IMR-90 (cell line): ENCODE data around the gene GTF2A1. TPM values are rescaled to one million over a fixed set of nuclear protein-coding genes. Genes with fewer than 3 reads are reported as not detected.

Experiments
- ATAC-seq: fragments of 200-7000 bp; cut with Tn5 transposase; 2 replicates; pipeline ENCODE4 v1.9.1; 2020; ENCODE audit warnings: low read depth, mild to moderate bottlenecking, moderate library complexity
- BruUV-seq: library from RNA; stranded (reverse); fragments of 400-500 nt; replicated peaks from 2 replicates; lab custom pipeline; 2021; lab: Mats Ljungman, UMichigan
- CTCF ChIA-PET: fragments of 300-600 bp; formaldehyde crosslinking; extraction: SDS; loops from one replicate; lab custom pipeline; 2021; ENCODE audit warnings: antibody characterized with exemption; lab: Yijun Ruan, JAX
- POLR2A ChIA-PET: fragments of 300-600 bp; sonication (Branson Sonifier 250); formaldehyde crosslinking; loops from one replicate; lab custom pipeline; 2022; ENCODE audit warnings: antibody characterized with exemption; ENCODE audit not compliant: unreplicated experiment; lab: Charles Lee
- DNase-seq: peaks from one replicate; pipeline ENCODE4 v3.0.0; 2013
- H2AFZ ChIP-seq: replicated peaks from 2 replicates; pipeline ENCODE3; 2013; ENCODE audit warnings: low read length, mild to moderate bottlenecking; ENCODE audit not compliant: poor library complexity
- H2AK5ac ChIP-seq: 2 replicates; pipeline ENCODE4 v1.6.1; 2013; ENCODE audit warnings: low read depth, low read length, inconsistent platforms
- H2AK9ac ChIP-seq: replicated peaks from 2 replicates; pipeline ENCODE3; 2013; ENCODE audit warnings: mild to moderate bottlenecking, low read depth, low read length, moderate library complexity; ENCODE audit not compliant: poor library complexity
- H2BK120ac ChIP-seq: 2 replicates; pipeline ENCODE4 v1.6.1; 2013; ENCODE audit warnings: low read depth, low read length, inconsistent platforms
- H2BK15ac ChIP-seq: 3 replicates; pipeline ENCODE4 v1.6.1; 2013; ENCODE audit warnings: low read depth, low read length, inconsistent platforms
- H2BK20ac ChIP-seq: 2 replicates; pipeline ENCODE4 v1.6.1; 2013; ENCODE audit warnings: low read depth, mild to moderate bottlenecking, inconsistent platforms, low read length, moderate library complexity
- H2BK5ac ChIP-seq: 2 replicates; pipeline ENCODE4 v1.6.1; 2013; ENCODE audit warnings: mild to moderate bottlenecking, low read depth, low read length, inconsistent platforms; ENCODE audit not compliant: poor library complexity, severe bottlenecking
- H3K14ac ChIP-seq: replicated peaks from 2 replicates; pipeline ENCODE4 v1.6.1; 2013; ENCODE audit warnings: low read depth, low read length, inconsistent platforms
- H3K18ac ChIP-seq: 2 replicates; pipeline ENCODE4 v1.6.1; 2013; ENCODE audit warnings: low read depth, low read length, control low read depth
- H3K23ac ChIP-seq: 2 replicates; pipeline ENCODE4 v1.6.1; 2013; ENCODE audit warnings: low read depth, low read length, inconsistent platforms
- H3K27ac ChIP-seq: 2 replicates; pipeline ENCODE4 v1.5.1; 2013; ENCODE audit warnings: mild to moderate bottlenecking, control low read depth, low read length; ENCODE audit not compliant: insufficient read depth
- H3K27me3 ChIP-seq: 2 replicates; pipeline ENCODE4 v1.6.1; 2013; ENCODE audit warnings: low read length; ENCODE audit not compliant: control insufficient read depth, insufficient read depth
- H3K36me3 ChIP-seq: 2 replicates; pipeline ENCODE4 v1.6.1; 2013; ENCODE audit warnings: low read length, mixed read lengths; ENCODE audit not compliant: control insufficient read depth, insufficient read depth
- H3K4ac ChIP-seq: 2 replicates; pipeline ENCODE4 v1.6.1; 2013; ENCODE audit warnings: low read depth, low read length, inconsistent platforms
- H3K4me1 ChIP-seq: 2 replicates; pipeline ENCODE4 v1.6.1; 2013; ENCODE audit warnings: low read length, mixed read lengths; ENCODE audit not compliant: control insufficient read depth, insufficient read depth
- H3K4me2 ChIP-seq: 2 replicates; pipeline ENCODE4 v1.6.1; 2013; ENCODE audit warnings: low read depth, mild to moderate bottlenecking, control low read depth, low read length, moderate library complexity
- H3K4me3 ChIP-seq: 2 replicates; pipeline ENCODE4 v1.5.1; 2013; ENCODE audit warnings: low read depth, mild to moderate bottlenecking, control low read depth, low read length, moderate library complexity; ENCODE audit not compliant: insufficient read depth
- H3K56ac ChIP-seq: 2 replicates; pipeline ENCODE4 v1.6.1; 2013; ENCODE audit warnings: low read length, inconsistent platforms; ENCODE audit not compliant: insufficient read depth; ENCODE audit errors: extremely low read depth
- H3K79me1 ChIP-seq, 2 experiments: 2 replicates each; pipeline ENCODE4 v1.6.1; 2013; ENCODE audit warnings: low read length in 2 of 2, inconsistent platforms in 1 of 2, low read depth in 1 of 2
- H3K9ac ChIP-seq: 2 replicates; pipeline ENCODE4 v1.6.1; 2013; ENCODE audit warnings: low read depth, low read length, control low read depth
- H3K9me1 ChIP-seq: 2 replicates; pipeline ENCODE4 v1.6.1; 2013; ENCODE audit warnings: low read length, inconsistent platforms; ENCODE audit not compliant: insufficient read depth
- H3K9me3 ChIP-seq: 2 replicates; pipeline ENCODE4 v1.6.1; 2013; ENCODE audit warnings: low read length; ENCODE audit not compliant: control insufficient read depth, insufficient read depth
- H4K20me1 ChIP-seq: 2 replicates; pipeline ENCODE4 v1.6.1; 2013; ENCODE audit warnings: low read length, inconsistent platforms; ENCODE audit not compliant: insufficient read depth
- H4K5ac ChIP-seq: 2 replicates; pipeline ENCODE4 v1.6.1; 2013; ENCODE audit warnings: mild to moderate bottlenecking, low read depth, low read length, control low read depth
- H4K8ac ChIP-seq, 2 experiments: 2 replicates each; pipeline ENCODE4 v1.6.1; 2013; ENCODE audit warnings: low read depth in 2 of 2, low read length in 2 of 2, control low read depth in 1 of 2, inconsistent platforms in 1 of 2
- H4K91ac ChIP-seq: 2 replicates; pipeline ENCODE4 v1.6.1; 2013; ENCODE audit warnings: low read depth, low read length, inconsistent platforms; ENCODE audit not compliant: insufficient read depth
- BHLHE40 ChIP-seq: fragments of 150-350 bp; IDR thresholded peaks from 2 replicates; pipeline ENCODE4 v1.6.1; 2016; ENCODE audit warnings: mild to moderate bottlenecking, low read depth, low read length
- CEBPB ChIP-seq: IDR thresholded peaks from 2 replicates; pipeline ENCODE4 v1.6.1; 2012; ENCODE audit warnings: low read depth, low read length, improper control_type of control experiment
- CHD1 ChIP-seq: IDR thresholded peaks from 2 replicates; pipeline ENCODE4 v1.6.1; 2012; ENCODE audit warnings: low read depth, low read length, improper control_type of control experiment
- FOS ChIP-seq: fragments of 150-350 bp; IDR thresholded peaks from 2 replicates; pipeline ENCODE4 v1.6.1; 2016; ENCODE audit warnings: low read depth, low read length
- MAFK ChIP-seq: IDR thresholded peaks from 2 replicates; pipeline ENCODE4 v1.6.1; 2012; ENCODE audit warnings: low read depth, low read length, improper control_type of control experiment
- MAZ ChIP-seq: IDR thresholded peaks from 2 replicates; pipeline ENCODE4 v1.6.1; 2012; ENCODE audit warnings: low read depth, mild to moderate bottlenecking, low read length, improper control_type of control experiment, moderate library complexity, borderline replicate concordance
- MXI1 ChIP-seq: IDR thresholded peaks from 2 replicates; pipeline ENCODE4 v1.6.1; 2012; ENCODE audit warnings: low read depth, mild to moderate bottlenecking, low read length, moderate library complexity, borderline replicate concordance
- NFE2L2 ChIP-seq: fragments of 150-350 bp; IDR thresholded peaks from 2 replicates; pipeline ENCODE4 v1.6.1; 2016; ENCODE audit warnings: low read depth, mild to moderate bottlenecking, low read length
- POLR2A ChIP-seq: IDR thresholded peaks from 2 replicates; pipeline ENCODE4 v1.6.1; 2012; ENCODE audit warnings: mild to moderate bottlenecking, low read depth, low read length
- RAD21 ChIP-seq: IDR thresholded peaks from 2 replicates; pipeline ENCODE4 v1.6.1; 2012; ENCODE audit warnings: low read length, improper control_type of control experiment
- RCOR1 ChIP-seq: IDR thresholded peaks from 2 replicates; pipeline ENCODE4 v1.6.1; 2012; ENCODE audit warnings: mild to moderate bottlenecking, low read length, improper control_type of control experiment; ENCODE audit not compliant: insufficient replicate concordance
- RFX5 ChIP-seq: IDR thresholded peaks from 2 replicates; pipeline ENCODE4 v1.8.0; 2012; ENCODE audit warnings: low read depth, mild to moderate bottlenecking, low read length, moderate library complexity
- SMC3 ChIP-seq: fragments of 150-350 bp; IDR thresholded peaks from 2 replicates; pipeline ENCODE4 v1.6.1; 2016; ENCODE audit warnings: low read depth, mild to moderate bottlenecking, antibody characterized with exemption, low read length, moderate library complexity
- WGBS, 2 experiments: methylation state at CpG; one replicate each; pipeline versions ENCODE4 v1.1.5 to v1.1.7; 2013; ENCODE audit warnings: missing lambda C conversion rate in 2 of 2; ENCODE audit not compliant: insufficient read length in 1 of 2; ENCODE audit errors: extremely low coverage in 2 of 2; 5-methylcytosine and 5-hydroxymethylcytosine counted together
- dilution Hi-C: fragments of 300-500 bp; cut with HindIII; formaldehyde crosslinking; loops from one replicate; pipeline ENCODE4 v1.14.3; 2018; ENCODE audit warnings: low sequenced_read_pairs; ENCODE audit not compliant: unreplicated experiment
- in situ Hi-C: fragments of 300-500 bp; cut with MboI; formaldehyde crosslinking; loops from 3 replicates; pipeline ENCODE4 v1.14.3; 2019; ENCODE audit warnings: low sequenced_read_pairs, inconsistent platforms, mixed read lengths
- intact Hi-C: fragments of 100-400 bp; cut with micrococcal nuclease; formaldehyde crosslinking; loops from 2 replicates; pipeline ENCODE4 v1.10.0; 2022
- polyA plus RNA-seq, 3 experiments: library from polyadenylated mRNA; depleted of rRNA; stranded (reverse); fragments of >200 nt; gene quantifications; 2 replicates each; pipeline ENCODE4 v1.2.3, GENCODE V29; 2012; ENCODE audit warnings: low replicate concordance in 1 of 3
- total RNA-seq: library from RNA; depleted of rRNA; stranded (reverse); fragments of >200 nt; gene quantifications from 2 replicates; pipeline ENCODE4 v1.2.3, GENCODE V29; 2012
- TF ChIP-seq, protein P1 (sequence below): fragments of 150-350 bp; IDR thresholded peaks from 2 replicates; pipeline ENCODE4 v1.6.1; 2016; ENCODE audit warnings: low read depth, mild to moderate bottlenecking, low read length, moderate library complexity, borderline replicate concordance
- TF ChIP-seq, protein P2 (sequence below): conservative IDR thresholded peaks from 2 replicates; pipeline ENCODE4 v1.5.1; 2012; ENCODE audit warnings: mild to moderate bottlenecking, low read depth, low read length, improper control_type of control experiment
- TF ChIP-seq, protein P3 (sequence below): fragments of 150-350 bp; IDR thresholded peaks from 2 replicates; pipeline ENCODE4 v1.6.1; 2017; ENCODE audit warnings: mild to moderate bottlenecking, antibody characterized with exemption, low read length, low read depth

GTF2A1 gene
- total and polyA plus RNA-seq, 2 of the 4 experiments (the other 2 are of a cell fraction), result 16.0 to 60.4 TPM

DNA sequence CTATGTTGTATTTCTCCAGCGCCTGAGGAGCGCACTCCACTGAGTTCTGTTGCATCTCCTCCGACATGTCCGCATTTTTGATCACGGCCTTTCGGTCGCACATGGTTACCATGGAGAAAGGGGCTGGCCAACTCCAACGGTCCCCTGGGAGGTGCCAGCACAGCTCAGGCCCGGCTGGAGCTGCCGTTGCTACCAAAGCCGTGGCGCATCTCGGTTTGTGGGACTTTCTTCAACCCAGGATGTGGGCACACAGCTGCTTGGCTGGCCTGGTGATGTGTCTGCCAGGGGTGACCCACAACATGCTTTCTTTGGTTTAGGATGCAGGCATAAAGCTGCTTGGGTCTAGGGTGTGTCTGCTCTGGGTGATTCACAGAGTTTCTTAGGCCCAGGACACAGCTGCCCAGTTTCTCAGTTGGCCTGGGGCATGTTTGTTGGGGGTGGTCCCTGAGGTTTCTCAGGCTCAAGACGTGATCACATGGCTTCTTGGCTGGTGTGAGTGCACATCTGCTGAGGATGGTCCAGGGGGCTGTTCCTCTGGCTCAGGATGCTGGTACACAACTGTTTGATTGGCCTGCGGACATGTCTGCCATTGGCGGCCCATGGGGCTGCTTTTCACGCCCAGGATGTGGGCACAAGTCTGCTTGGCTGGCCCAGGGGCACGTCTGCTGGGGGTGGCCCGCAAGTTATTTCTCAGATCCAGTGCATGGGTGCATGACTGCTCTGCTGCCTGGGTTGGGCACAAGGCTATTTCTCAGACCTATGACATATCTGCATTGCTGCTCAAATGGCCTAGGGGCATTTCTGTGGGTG, 25.9 kb upstream of the GTF2A1 start:
- H4K5ac ChIP-seq, result no peak overlapping the region
- ChIA-PET POLR2A (no interaction called here), CTCF (no interaction called here)
- no peak overlapping the region for H2AFZ ChIP-seq
- no peak overlapping the region for H4K91ac ChIP-seq
- no peak overlapping the region for H3K18ac ChIP-seq
- no peak overlapping the region for H3K14ac ChIP-seq
- H3K4me2 ChIP-seq, result no peak overlapping the region
- no peak overlapping the region for H2BK15ac ChIP-seq
- no peak overlapping the region for H3K9ac ChIP-seq
- no peak overlapping the region for H3K56ac ChIP-seq
- no peak overlapping the region for H2BK20ac ChIP-seq
- intact Hi-C loops, result no loop called here
- no peak overlapping the region for H3K23ac ChIP-seq
- H3K4me1 ChIP-seq, result no peaks in the 10 kb centered on the region
- H4K8ac ChIP-seq, result no peak overlapping the region
- no peak overlapping the region for H2BK120ac ChIP-seq
- no peak overlapping the region for H2BK5ac ChIP-seq
- dilution Hi-C loops, result no loop called here
- ATAC-seq (no peak), DNase-seq (no peak)
- no peaks in the 10 kb centered on the region for H3K9me3 ChIP-seq
- H2AK5ac ChIP-seq, result no peak overlapping the region
- no peak overlapping the region for H3K4me3 ChIP-seq
- H3K9me1 ChIP-seq, result no peaks in the 10 kb centered on the region
- no peak overlapping the region for H2AK9ac ChIP-seq
- H3K79me1 ChIP-seq, result no peaks in the 10 kb centered on the region
- WGBS, 2 experiments, result 55% methylated on average over 14 of the region's 19 CpGs; no CpG with 5 or more reads in 1 of the 2 experiments
- TF ChIP-seq MXI1, result no peak
- no peak for TF ChIP-seq MAFK
- TF ChIP-seq FOS, result no peak
- TF ChIP-seq RFX5, result no peak
- no peak for TF ChIP-seq POLR2A
- TF ChIP-seq, protein P1, sequence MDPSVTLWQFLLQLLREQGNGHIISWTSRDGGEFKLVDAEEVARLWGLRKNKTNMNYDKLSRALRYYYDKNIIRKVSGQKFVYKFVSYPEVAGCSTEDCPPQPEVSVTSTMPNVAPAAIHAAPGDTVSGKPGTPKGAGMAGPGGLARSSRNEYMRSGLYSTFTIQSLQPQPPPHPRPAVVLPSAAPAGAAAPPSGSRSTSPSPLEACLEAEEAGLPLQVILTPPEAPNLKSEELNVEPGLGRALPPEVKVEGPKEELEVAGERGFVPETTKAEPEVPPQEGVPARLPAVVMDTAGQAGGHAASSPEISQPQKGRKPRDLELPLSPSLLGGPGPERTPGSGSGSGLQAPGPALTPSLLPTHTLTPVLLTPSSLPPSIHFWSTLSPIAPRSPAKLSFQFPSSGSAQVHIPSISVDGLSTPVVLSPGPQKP, result no peak
- no peak for TF ChIP-seq CEBPB
- TF ChIP-seq SMC3, result no peak
- TF ChIP-seq RAD21, result no peak
- TF ChIP-seq CHD1, result no peak
- TF ChIP-seq, protein P2, sequence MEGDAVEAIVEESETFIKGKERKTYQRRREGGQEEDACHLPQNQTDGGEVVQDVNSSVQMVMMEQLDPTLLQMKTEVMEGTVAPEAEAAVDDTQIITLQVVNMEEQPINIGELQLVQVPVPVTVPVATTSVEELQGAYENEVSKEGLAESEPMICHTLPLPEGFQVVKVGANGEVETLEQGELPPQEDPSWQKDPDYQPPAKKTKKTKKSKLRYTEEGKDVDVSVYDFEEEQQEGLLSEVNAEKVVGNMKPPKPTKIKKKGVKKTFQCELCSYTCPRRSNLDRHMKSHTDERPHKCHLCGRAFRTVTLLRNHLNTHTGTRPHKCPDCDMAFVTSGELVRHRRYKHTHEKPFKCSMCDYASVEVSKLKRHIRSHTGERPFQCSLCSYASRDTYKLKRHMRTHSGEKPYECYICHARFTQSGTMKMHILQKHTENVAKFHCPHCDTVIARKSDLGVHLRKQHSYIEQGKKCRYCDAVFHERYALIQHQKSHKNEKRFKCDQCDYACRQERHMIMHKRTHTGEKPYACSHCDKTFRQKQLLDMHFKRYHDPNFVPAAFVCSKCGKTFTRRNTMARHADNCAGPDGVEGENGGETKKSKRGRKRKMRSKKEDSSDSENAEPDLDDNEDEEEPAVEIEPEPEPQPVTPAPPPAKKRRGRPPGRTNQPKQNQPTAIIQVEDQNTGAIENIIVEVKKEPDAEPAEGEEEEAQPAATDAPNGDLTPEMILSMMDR, result no peak
- TF ChIP-seq MAZ, result no peak
- TF ChIP-seq NFE2L2, result no peak
- TF ChIP-seq BHLHE40, result no peak
- TF ChIP-seq, protein P3, sequence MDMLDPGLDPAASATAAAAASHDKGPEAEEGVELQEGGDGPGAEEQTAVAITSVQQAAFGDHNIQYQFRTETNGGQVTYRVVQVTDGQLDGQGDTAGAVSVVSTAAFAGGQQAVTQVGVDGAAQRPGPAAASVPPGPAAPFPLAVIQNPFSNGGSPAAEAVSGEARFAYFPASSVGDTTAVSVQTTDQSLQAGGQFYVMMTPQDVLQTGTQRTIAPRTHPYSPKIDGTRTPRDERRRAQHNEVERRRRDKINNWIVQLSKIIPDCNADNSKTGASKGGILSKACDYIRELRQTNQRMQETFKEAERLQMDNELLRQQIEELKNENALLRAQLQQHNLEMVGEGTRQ, result no peak
- TF ChIP-seq RCOR1, result no peak
- no peak overlapping the region for H3K27ac ChIP-seq
- in situ Hi-C loops, result no loop called here
- no peaks in the 10 kb centered on the region for H4K20me1 ChIP-seq
- H3K36me3 ChIP-seq, result no peaks in the 10 kb centered on the region
- no peaks in the 10 kb centered on the region for H3K27me3 ChIP-seq
- no TSS peak for BruUV-seq
- no peak overlapping the region for H3K4ac ChIP-seq
